GM18498 (cell line): ENCODE results near the gene PRDX1.

Source experiments
- ATAC-seq: cut with Tn5 transposase; IDR thresholded peaks from one replicate; pipeline ENCODE4 v1.9.1; 2021; ENCODE audit warnings: mild to moderate bottlenecking, moderate library complexity; ENCODE audit not compliant: unreplicated experiment

Gene PRDX1

GRCh38 chr1:45521413-45522323, at the start of gene PRDX1:
TSS of gene PRDX1 (minus strand) at chr1:45521884. CDS start at chr1:45519043, 2,841 bp downstream.
- ATAC-seq = peak; percentile 79

DNA sequence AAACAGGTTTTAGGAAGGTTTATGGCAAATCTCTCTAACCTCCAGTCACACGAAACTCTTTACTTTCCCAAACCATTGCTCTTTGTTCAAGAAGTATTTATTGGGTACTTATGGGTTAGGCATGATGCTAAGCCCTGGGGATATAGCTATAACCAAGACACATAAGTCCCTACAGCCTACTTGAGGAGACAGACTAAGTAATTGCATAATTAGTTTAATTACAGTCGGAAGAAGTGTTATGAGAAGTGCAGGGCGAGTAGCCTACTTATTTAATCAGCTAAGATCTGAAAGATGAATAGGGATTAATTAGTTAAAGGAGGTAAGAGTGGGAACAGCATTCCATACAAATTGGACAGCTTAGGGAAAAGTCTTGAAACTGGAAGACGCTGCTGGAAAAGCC, 48.9 kb upstream of the PRDX1 start:
- no peak for ATAC-seq

DNA sequence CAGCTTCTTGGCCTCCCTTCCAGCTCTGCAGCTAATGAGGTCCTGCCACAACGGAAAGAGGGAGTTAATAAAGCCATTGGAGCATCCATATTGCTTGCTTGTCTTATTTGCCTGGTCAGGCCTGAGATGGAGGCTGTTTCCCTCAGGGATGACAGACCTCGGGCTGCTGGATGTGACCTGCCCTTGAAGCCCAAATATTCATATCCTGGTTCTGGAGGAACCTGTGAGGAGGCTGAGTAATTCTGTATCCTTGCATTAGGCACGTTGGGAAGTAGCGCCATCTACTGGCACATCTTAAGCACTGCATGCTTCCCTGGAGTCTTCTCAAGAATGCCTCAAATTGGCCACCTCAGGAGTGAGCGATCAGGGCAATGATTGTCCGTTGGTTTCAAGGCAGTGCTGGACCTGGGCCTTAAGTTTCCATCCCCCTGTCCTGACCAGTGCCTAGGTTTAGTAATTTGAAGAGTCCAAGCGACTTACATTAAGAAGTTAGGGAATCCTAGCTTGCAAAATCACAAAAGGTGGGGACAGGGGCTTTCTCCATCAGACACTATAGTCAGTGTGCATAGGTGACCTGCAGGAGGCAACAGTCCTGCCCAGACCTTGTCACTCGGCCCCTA, 48.4 kb upstream of the PRDX1 start:
- no peak for ATAC-seq

DNA sequence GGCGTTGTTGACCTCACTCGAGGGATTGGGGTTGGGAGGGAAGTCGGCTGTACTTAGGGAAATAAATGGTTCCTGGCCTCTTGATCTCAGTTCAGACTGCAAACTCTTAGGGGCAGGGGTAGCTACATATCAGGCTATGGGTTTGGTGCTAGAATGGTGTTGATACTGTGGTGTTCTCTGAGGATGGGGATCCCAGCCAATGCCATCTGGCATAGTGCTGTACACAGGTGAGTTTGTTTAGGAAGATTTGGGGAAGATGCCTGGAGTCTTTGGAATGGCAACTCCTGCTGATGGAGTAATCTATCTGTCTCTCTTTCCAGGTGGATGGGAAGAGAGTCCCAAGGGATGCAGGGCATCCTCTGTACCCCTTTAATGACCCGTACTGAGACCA, 47.9 kb upstream of the PRDX1 start:
- ATAC-seq = no peak

GRCh38 chr1:45568421-45568820, 46.7 kb upstream of the PRDX1 start:
- no peak for ATAC-seq

GRCh38 chr1:45567911-45568310, 46.2 kb upstream of the PRDX1 start:
- no peak for ATAC-seq

DNA sequence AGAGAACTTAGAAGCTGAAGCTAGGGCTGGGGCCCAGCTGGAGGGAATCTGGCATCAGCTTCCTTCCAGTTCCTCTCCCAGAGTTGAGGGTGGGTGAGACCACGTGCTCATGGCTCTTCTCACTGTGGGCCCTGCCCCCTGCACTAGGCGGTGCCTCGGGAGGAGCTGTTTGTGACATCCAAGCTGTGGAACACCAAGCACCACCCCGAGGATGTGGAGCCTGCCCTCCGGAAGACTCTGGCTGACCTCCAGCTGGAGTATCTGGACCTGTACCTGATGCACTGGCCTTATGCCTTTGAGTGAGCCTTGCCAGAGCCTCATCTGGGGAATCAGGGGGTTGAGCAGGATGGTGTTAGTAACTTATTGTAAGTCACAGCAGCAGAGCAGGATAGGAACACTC, 45.0 kb upstream of the PRDX1 start:
- no peak for ATAC-seq

DNA sequence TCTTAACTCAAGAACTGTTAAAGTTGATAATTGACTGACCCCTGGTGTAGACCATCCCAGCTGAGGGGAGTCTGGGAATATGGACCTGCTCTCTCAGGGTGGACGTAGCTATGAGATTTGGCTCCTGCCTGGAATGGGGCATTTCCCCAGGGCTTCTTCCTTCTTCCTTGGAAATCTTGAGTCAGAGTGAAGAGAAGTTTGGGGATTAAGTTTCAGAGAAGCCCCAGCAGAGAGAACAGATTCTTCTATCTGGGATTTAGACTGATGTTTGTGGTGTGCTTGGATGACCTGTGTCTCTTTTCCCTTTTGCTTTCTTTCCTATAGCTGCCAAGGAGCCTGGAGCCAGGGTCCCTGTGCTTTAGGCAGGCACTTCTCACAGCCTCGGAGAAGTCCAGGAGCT, 42.2 kb upstream of the PRDX1 start:
- no peak for ATAC-seq

GRCh38 chr1:45557422-45557944, 35.8 kb upstream of the PRDX1 start:
- no peak for ATAC-seq

DNA sequence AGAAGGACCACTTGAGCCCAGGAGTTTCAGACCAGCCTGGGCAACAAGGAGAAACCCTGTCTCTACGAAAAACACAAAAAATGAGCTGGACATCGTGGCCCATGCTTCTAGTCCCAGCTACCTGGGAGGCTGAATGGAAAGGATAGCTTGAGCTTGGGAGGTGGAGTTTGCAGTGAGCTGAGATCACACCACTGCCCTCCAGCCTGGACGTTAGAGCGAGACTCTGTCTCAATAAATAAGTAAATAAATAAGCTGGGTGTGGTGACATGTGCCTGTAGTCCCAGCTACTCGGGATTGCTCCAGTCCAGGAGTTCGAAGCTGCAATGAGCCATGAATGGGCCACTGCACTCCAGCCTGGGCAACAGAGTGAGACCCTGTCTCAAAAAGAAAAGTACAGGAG, 32.5 kb upstream of the PRDX1 start:
- ATAC-seq = no peak

GRCh38 chr1:45552331-45552730, 30.6 kb upstream of the PRDX1 start:
- no peak for ATAC-seq

DNA sequence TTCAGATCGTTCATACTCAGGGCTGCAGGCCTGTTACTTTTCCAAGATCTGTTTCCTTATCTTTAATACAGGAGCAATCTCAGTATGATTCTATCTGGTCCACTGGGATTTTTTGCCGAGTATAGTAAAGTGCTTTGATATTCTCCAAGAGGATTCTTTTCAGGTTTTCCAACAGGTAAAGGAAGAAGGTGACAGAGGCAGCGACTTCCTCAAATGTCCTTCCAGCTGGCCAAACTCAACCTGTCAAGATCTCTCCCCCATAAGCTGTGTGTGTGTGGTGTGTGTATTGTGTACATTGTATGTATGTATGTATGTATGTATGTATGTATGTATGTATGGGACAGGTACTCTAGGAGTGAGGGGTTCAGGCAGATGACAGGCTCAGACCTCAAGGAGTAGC, 30.0 kb upstream of the PRDX1 start:
- no peak for ATAC-seq

- peak; percentile 86 for ATAC-seq
Observed at GRCh38 chr1:45550401-45551351, 29.0 kb upstream of the PRDX1 start, which contains the start of gene AKR1A1. TSS of gene AKR1A1 (plus strand) at chr1:45550826. CDS start at chr1:45561795, 10,969 bp downstream.

DNA sequence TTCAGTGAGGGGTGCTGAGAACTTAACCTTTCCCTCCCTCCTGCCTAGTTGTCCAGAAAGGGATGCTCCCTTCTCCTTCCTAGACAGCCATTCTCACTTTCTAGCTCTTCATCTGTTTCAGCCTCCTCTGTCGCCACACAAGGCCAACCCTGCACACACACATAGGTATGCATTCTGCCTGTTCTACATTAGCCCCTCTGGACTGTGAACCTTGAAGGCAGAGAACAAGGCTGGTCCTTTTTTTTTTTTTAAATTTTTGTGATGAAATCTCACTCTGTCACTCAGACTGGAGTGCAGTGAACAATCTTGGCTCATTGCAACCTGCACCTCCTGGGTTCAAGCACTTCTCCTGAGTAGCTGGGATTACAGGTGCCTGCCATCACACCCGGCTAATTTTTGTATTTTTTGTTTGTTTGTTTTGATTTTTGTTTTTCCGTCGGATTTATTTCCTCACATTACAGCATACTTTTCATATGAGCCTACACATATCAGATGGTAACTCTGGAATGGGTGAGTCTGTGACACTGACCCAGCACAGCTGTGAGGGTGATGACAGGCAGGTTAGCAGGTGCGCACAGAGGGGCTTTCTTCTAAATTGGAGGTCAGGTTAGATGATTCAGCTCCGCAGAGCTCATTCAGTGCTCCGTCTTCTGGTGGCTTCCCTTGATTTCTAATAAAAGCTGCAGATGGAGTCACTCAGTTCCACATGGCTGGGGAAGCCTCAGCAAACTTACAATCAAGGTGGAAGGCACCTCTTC, 24.0 kb upstream of the PRDX1 start:
- ATAC-seq = no peak

DNA sequence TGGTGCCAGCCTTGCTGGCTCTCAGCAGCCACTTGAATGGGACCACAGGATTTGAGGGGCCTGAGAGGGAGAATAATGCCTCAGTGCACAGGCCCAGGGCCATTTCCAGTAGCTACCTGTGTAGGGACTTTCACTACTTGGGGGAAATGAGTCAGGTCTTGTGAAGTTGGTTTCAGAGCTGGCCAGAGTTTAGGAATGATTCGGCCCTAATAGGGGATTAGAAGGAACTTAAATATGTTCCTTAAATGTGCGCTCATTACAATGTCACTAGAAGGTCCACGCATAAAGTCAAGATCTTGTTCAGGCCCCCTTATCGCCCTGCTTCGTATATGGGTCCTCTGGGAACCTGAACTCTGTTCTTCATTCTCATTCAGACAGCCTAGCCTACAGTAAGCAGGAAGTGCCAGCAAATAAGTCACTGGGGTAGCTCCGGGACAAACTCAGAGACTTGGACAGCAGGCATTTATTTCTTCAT, 23.4 kb upstream of the PRDX1 start:
- ATAC-seq = peak; percentile 49

GRCh38 chr1:45544530-45544929, 22.8 kb upstream of the PRDX1 start:
- peak; percentile 3 for ATAC-seq

DNA sequence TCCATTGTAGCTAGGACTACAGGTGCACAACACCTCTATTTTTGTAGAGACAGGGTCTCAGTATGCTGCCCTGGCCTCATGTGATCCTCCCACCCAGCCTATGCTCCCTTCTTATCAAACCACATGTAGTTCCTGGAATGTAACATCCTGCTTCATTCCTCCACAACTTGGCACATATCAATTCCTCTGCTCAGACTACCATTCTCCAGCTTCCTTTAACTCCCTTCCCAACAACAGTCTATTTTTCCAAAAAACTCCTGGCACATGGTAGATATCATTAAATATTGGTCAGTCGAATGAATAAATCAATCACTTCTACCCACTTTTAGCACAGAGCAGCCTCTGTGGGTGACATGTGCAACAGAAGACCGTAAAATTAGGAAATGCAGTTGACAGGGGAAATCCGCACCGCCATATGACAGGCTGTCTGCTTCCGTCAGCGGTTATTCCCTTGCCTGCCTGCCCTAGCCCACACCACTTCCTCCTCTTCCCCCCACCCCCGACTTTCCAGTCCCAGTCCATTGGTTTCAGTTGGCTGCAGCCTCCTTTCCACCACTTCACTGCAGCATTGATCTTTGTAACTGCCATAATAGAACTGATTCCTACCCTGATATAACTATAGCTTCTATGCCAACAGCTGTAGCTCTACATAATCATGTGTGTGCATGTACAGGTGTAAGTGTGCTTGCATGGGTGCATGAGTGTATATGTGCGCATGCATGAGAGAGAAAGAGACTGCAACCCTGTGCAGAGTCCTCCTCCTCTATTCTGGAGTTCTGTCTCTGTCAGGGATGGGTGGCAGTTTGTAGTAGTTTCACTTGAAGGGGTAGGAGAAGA, 22.1 kb upstream of the PRDX1 start:
- peak; percentile 66 for ATAC-seq

DNA sequence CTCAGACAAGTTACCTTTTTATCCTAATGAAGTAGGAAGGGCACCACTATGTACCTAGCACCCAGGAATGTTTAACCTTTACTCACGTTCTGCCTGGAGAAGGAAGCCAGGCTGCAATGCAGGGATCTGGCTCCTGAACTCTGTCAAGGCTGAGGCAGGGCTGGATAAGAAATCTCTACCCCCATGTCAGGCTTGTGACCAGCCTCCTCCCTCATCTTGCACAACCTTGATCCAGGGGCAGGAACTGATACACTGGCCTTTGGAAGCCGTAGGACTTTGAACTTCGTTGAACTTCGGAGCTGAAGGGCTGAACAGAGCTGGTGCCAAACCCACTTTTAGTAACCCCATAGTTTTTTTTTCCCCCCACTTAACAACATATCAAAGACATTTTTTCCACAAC, 20.9 kb upstream of the PRDX1 start:
- no peak for ATAC-seq

- ATAC-seq = no peak
Observed at GRCh38 chr1:45541193-45541592, 19.5 kb upstream of the PRDX1 start.
